Chondrocyte (in vitro differentiated cells): ENCODE measurements around the gene TWF1. TPM values are rescaled to one million over a fixed set of nuclear protein-coding genes. Genes with fewer than 3 reads are reported as not detected.
"Not testable (repeated sequence)": the region's sequence is repeated elsewhere in the genome, so short reads cannot be mapped to it uniquely, and the experiment has no call there.

ENCODE experiments used
- DNase-seq: peaks from one replicate; pipeline ENCODE4 v3.0.0; 2021; ENCODE audit warnings: mixed read lengths, low spot score
- H3K27ac Mint-ChIP-seq: one replicate; pipeline ENCODE4 v1.8.0; 2021; ENCODE audit warnings: mild to moderate bottlenecking, moderate library complexity, mixed read lengths; ENCODE audit not compliant: unreplicated experiment
- H3K27me3 Mint-ChIP-seq: 2 replicates; pipeline ENCODE4 v1.8.0; 2021; ENCODE audit warnings: low read depth, mixed read lengths
- H3K36me3 Mint-ChIP-seq: 2 replicates; pipeline ENCODE4 v1.8.0; 2021; ENCODE audit warnings: low read depth, mixed read lengths
- H3K4me1 Mint-ChIP-seq: 2 replicates; pipeline ENCODE4 v1.8.0; 2021; ENCODE audit warnings: low read depth, mild to moderate bottlenecking, mixed read lengths
- H3K4me3 Mint-ChIP-seq: one replicate; pipeline ENCODE4 v1.8.0; 2021; ENCODE audit warnings: mild to moderate bottlenecking, moderate library complexity, mixed read lengths; ENCODE audit not compliant: unreplicated experiment
- H3K9me3 Mint-ChIP-seq: 2 replicates; pipeline ENCODE4 v1.8.0; 2021; ENCODE audit warnings: low read depth, mixed read lengths
- total RNA-seq: library from RNA; stranded (reverse); gene quantifications from 3 replicates; pipeline ENCODE4 v1.2.1, GENCODE V29; 2021
- TF ChIP-seq, protein P1 (sequence below): fragments of 200-600 bp; sonication (generic); IDR thresholded peaks from 2 replicates; pipeline ENCODE4 v1.5.0; 2021; ENCODE audit warnings: antibody characterized with exemption, mild to moderate bottlenecking, moderate library complexity

Gene TWF1
- total RNA-seq, 1 donor from 2014 or later = 91.6 TPM

DNA sequence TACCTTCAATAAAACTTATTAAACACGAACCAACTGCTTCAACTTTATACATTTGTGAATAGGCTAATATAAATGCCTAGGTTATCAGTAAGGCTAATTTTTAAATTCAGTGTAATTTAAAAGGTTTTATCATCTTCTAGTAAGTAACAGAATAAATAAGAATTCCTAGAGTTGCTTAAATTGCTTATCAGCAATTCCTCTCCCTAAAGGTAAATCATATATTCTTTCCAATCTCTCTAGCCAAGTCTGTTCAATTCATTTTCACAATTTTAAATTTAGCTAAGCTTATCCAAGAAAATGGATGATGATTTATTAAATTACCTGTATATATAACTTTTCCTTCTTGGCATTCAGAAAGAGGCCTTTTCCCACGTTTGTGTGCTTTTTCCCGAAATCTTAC, 52.1 kb downstream of the TWF1 start:
- no peak for DNase-seq
- Mint-ChIP-seq H3K27me3 (no peaks in the 10 kb centered on the region), H3K4me1 (peaks cover 8% of the 10 kb centered on the region), H3K9me3 (no peaks in the 10 kb centered on the region), H3K27ac (no peak overlapping the region), H3K36me3 (peaks cover 10% of the 10 kb centered on the region), H3K4me3 (no peak overlapping the region)
- TF ChIP-seq, protein P1, sequence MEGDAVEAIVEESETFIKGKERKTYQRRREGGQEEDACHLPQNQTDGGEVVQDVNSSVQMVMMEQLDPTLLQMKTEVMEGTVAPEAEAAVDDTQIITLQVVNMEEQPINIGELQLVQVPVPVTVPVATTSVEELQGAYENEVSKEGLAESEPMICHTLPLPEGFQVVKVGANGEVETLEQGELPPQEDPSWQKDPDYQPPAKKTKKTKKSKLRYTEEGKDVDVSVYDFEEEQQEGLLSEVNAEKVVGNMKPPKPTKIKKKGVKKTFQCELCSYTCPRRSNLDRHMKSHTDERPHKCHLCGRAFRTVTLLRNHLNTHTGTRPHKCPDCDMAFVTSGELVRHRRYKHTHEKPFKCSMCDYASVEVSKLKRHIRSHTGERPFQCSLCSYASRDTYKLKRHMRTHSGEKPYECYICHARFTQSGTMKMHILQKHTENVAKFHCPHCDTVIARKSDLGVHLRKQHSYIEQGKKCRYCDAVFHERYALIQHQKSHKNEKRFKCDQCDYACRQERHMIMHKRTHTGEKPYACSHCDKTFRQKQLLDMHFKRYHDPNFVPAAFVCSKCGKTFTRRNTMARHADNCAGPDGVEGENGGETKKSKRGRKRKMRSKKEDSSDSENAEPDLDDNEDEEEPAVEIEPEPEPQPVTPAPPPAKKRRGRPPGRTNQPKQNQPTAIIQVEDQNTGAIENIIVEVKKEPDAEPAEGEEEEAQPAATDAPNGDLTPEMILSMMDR = no peak

DNA sequence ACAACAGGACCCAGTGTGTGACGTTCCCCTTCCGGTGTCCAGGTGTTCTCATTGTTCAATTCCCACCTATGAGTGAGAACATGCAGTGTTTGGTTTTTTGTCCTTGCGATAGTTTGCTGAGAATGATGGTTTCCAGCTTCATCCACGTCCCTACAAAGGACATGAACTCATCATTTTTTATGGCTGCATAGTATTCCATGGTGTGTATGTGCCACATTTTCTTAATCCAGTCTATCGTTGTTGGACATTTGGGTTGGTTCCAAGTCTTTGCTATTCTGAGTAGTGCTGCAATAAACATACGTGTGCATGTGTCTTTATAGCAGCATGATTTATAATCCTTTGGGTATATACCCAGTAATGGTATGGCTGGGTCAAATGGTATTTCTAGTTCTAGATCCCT, 54.8 kb downstream of the TWF1 start:
- not testable (repeated sequence) for H3K27me3 Mint-ChIP-seq, DNase-seq, H3K9me3 Mint-ChIP-seq, H3K4me3 Mint-ChIP-seq, H3K27ac Mint-ChIP-seq, H3K4me1 Mint-ChIP-seq, H3K36me3 Mint-ChIP-seq

- Mint-ChIP-seq H3K4me3 (no peak overlapping the region), H3K9me3 (no peaks in the 10 kb centered on the region), H3K36me3 (peaks cover 10% of the 10 kb centered on the region)
Measured at GRCh38 chr12:43750814-43751213, 55.3 kb downstream of the TWF1 start.

DNA sequence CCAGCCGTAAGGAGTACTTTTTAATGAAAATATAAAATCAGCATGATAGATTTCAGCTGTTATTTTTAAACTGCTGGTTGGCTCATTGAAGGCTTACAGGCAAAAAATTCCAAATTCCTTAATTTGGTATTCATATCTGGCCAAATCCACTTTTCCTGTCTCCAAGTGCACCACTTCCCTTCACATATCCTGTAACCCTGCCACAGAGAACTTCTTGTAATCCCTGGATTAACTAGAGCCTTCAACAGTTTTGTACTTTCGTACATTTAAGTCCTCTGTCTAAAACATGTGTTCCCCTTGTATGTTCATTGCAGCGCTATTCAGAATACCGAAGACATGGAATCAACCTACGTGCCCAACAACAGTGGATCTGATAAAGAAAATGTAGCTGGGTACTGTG, 57.1 kb downstream of the TWF1 start:
- TF ChIP-seq, protein P1 = no peak

More at GRCh38 chr12:43750814-43751213, 55.3 kb downstream of the TWF1 start:
- Mint-ChIP-seq H3K4me1 (no peaks in the 10 kb centered on the region), H3K27ac (no peak overlapping the region), H3K27me3 (no peaks in the 10 kb centered on the region)
- TF ChIP-seq, protein P1 = no peak
- DNase-seq = no peak

GRCh38 chr12:43744826-43745225, 61.3 kb downstream of the TWF1 start:
- DNase-seq = no peak
- TF ChIP-seq, protein P1 = no peak
- H3K27me3 Mint-ChIP-seq = no peaks in the 10 kb centered on the region
- peaks cover 5% of the 10 kb centered on the region for H3K36me3 Mint-ChIP-seq
- peaks cover 2% of the 10 kb centered on the region for H3K9me3 Mint-ChIP-seq
- no peak overlapping the region for H3K4me3 Mint-ChIP-seq
- H3K4me1 Mint-ChIP-seq = peaks cover 17% of the 10 kb centered on the region
- H3K27ac Mint-ChIP-seq = no peak overlapping the region

More for the DNA sequence above, 57.1 kb downstream of the TWF1 start:
- Mint-ChIP-seq H3K9me3 (peaks cover 2% of the 10 kb centered on the region), H3K27me3 (no peaks in the 10 kb centered on the region), H3K4me3 (no peak overlapping the region), H3K4me1 (no peaks in the 10 kb centered on the region), H3K27ac (no peak overlapping the region), H3K36me3 (peaks cover 9% of the 10 kb centered on the region)
- no peak for DNase-seq

Other genes with a start within 250 kb of the TWF1 start
- 6.9 to 14.1 TPM (median 7.7 TPM) in 3 replicates for gene PUS7L, start 47.5 kb downstream of the TWF1 start, total RNA-seq
- 6.5 to 7.5 TPM (median 7.3 TPM) in 3 replicates for gene IRAK4, start 47.4 kb downstream of the TWF1 start, total RNA-seq
- 15.5 to 20.0 TPM (median 15.5 TPM) in 3 replicates for gene TMEM117, start 29.8 kb upstream of the TWF1 start, total RNA-seq